GM21723 (cell line): ENCODE measurements around the gene MLC1.

Experiments used
- ATAC-seq: cut with Tn5 transposase; IDR thresholded peaks from one replicate; pipeline ENCODE4 v1.9.1; 2021; ENCODE audit warnings: mild to moderate bottlenecking, moderate library complexity; ENCODE audit not compliant: unreplicated experiment

Gene MLC1

DNA sequence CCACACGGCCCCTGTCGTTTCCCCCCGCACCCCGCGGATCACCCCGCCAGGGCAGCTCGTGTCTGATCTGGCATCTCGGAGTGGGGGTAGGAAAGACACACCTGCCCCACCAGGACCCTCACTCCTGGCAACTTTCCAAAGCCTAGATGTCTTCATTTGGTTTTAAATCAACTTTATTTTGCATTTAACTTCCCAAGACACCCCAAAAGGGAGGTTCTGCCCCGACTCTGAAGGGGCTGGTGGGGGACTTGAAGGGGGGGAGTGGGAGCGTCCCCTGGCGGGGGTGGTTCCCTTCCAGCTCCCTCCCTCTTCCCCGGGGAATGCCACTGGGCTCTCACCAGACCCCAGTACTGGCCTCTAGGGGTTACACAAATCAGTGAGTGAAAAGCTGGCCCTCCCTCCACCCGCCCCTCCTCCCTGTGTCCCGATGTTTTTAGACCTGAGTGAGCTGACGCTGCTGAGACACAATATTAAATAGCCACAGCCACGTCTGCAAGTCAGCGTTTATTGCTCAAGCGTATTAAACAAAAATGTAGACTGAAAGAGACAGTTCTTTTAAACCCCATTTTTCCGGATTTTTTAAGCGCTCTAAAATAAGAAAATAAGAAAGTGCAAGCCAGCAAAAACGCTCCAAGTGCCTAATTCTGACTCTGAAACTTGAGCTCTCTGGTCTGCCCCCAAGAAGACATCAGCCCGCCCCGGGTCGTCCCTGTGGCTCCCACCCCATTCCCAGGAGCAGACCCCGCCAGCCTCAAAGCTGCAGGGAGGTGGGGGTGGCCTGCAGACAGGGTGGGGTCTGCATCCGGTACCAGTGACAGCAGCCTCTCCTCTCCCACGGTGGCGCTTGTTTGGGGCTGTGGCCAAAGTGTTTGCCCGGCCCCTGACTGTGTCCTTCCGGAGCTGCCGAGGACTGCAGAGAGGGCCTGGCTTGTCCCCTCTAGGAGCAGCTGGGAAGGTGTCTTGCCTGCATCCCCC is 26.0 kb downstream of the MLC1 start:
- no peak for ATAC-seq

GRCh38 chr22:50058061-50058905 is 26.9 kb downstream of the MLC1 start, which contains the start of gene TTLL8:
Gene TTLL8 (minus strand): TSS chr22:50058298.
- no peak for ATAC-seq

DNA sequence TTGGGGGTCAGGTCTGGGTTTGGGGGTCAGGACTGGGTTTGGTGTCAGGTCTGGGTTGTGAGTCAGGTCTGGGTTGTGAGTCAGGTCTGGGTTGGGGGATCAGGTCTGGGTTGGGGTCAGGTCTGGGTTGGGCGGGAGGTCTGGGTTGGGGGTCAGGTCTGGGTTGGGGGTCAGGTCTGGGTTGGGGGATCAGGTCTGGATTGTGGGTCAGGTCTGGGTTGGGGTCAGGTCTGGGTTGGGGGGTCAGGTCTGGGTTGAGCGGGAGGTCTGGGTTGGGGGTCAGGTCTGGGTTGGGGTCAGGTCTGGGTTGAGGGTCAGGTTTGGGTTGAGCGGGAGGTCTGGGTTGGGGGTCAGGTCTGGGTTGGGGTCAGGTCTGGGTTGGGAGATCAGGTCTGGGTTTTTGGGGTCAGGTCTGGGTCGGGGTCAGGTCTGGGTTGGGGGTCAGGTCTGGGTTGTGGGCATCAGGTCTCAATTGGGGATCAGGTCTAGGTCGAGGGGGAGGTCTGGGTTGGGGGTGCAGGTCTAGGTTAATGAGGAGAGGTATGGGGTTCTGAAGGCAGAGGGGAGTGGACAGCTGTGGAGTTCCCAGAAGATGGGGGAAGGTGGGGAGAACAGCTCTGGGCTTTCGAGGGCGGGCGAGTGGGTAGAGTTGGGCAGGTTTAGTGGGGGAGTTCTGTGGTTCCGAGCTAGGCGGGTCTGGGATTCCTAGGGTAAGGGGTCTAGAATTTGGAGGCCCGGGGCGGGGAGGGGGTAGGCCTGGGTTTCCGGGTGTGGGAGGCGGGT is 27.8 kb downstream of the MLC1 start:
- no peak for ATAC-seq

GRCh38 chr22:50056214-50056972 is 28.8 kb downstream of the MLC1 start:
- ATAC-seq, result no peak

DNA sequence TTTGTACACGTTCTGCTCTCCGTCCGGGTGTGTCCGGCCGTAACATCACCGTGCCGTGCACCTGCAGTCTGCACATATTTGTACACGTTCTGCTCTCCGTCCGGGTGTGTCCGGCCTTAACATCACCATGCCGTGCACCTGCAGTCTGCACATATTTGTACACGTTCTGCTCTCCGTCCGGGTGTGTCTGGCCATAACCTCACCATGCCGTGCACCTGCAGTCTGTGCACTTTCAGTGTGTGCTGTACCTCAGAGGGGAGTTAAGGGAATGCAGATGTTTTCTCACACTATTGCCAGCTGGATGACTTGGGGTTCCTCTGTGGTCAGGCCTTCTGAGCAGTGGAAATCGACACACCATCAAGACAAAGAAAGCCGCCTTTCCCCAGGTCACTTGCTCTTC is 31.4 kb downstream of the MLC1 start:
- no peak for ATAC-seq

DNA sequence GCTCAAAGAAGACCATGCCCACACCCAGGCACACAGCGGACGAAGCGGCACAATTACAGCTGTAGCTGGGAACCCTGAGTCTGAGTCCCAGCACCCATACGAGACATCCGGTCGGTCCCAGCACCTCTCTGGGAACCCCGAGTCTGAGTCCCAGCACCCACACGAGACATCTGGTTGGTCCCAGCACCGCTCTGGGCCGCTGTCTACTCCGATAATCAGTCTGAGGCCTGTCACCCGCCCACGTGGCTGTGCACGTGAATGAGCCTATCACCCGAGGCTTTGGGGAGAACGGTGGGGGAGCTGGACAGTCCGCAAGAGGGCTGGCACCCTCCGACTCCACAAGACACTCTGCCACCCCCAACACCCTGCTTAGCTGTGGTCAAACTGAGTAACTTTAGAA is 33.3 kb downstream of the MLC1 start:
- no peak for ATAC-seq

- no peak for ATAC-seq
These were observed 35.7 kb downstream of the MLC1 start for GRCh38 chr22:50049299-50050195.

DNA sequence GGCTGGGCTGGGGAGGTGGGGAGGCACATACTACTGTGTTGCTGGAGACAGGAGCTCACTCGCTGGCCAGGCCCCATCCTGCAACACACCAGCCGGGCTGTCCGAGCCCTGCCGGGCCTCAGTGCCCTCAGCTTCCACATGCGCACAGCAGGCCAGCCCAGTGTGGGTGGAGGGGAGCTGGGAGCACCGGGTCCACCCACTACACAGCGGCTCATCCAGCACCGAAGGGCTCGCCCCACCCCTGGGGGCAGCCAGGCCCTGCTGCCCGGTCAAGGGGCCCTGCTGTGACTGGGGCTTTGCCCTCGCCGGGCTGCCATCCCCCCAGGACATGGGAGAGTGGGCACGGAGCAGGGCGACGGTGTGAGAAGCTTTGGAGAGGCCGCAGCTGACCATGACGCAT is 36.4 kb downstream of the MLC1 start:
- no peak for ATAC-seq

DNA sequence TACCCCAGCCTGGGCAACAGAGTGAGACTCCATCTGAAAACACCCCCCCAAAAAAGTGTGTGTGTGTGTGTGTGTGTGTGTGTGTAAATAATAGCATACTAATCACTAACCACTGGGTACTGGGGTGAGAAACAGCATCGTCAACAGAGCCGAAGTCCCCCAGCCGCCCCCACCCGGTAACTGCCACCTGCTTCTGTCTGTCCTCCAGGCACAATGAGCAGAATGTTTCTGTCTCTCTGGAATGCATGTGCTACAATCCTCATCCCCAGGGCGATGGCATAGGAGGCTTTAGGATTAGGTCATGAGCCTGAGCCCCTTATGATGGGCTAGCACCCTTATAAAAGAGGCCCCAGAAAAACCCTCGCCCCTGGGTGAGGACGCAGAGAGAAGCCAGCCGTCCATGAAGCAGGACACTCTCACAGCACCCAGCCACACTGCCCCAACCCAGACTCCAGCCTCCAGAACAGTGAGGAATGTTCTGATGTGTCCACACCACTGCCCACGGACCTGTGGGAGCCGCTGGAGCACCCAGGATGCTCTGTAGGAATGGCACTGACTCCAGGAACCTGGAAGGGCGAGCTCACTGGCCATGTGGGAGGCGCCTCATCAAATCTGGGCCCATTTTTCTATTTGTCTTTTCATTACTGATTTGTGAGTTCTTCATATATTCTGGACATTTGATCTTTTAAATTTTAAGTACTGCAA is 37.0 kb downstream of the MLC1 start:
- no peak for ATAC-seq

DNA sequence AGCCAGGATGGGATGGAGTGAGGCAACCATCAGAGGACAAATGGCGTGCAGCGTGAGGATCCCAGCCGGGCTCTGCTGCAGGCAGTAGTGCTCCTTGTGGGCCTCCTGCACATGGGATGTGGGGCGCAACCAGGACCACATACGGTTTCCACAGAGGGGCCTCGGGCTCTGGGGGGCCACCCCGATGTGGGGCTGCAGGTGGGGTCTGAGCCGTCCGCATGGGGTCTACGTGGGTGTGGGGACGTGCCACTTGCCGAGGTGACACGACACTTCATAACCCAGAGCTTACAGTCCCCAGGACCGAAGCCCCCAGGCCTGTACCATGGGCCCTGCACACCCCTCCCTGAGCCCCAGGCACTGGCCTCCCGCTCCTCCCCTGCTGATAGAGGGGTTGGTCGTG is 37.9 kb downstream of the MLC1 start:
- no peak for ATAC-seq

DNA sequence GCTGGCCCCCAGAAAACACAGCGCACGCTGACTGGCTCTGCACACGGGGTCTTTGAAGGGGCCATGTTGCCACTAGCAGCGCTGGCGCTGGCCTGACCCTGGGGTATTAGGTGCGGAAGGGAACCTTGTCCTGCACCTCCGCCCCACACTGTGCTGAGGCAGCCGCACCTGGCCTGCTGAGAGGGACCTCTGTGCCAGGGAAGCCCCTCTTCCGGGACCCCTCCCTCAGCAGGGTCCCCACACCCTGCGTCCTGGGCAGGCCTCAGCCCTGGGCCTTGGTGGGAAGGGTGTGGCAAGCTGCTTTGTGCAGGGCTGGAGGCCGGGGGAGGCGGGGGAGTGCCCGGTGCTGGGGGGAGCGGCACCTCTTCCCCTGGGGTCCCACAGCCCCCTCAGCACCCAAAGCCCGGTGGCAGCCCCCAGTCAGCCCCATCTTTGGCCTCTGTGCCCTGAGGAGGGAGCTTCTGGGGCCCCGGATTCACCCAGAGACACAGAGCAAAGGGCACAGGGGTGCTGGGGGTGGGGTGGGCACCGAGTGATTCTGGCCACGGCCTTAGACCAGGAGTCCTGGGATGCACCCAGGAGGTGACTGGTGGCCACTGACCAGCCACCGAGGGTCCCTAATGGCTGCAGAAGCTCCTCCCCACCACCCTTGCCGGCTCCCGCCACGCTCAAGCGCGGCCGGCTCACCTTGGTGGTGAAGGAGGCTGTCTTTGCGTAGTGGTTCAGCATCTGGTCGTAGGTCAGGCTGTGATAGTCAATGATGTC is 38.6 kb downstream of the MLC1 start:
- no peak for ATAC-seq

GRCh38 chr22:50046019-50046415 is 39.2 kb downstream of the MLC1 start:
- no peak for ATAC-seq

- no peak for ATAC-seq
These were observed 39.8 kb downstream of the MLC1 start for GRCh38 chr22:50045211-50046018.

- no peak for ATAC-seq
These were observed 40.6 kb downstream of the MLC1 start for GRCh38 chr22:50044485-50045118.

- ATAC-seq, result no peak
These were observed 43.7 kb downstream of the MLC1 start for GRCh38 chr22:50041361-50042065.

DNA sequence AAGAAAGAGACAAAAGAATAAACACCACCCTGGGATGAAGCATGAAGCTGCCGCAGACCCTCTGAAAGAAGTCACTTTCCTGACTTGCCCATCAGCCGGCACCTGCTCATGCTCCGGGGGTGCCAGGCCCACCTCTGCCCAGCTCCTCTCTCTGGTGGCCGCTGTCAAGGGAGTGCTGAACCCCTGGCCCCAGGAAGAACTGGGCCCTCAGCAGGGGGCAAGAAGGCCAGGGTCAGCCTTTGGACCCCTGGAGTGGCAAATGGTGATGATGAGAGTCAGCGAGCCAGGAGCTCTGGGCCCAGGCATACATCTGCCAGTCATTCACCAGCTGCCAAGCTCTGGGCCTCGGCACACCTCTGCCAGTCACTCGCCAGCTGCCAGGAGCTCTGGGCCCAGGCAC is 44.5 kb downstream of the MLC1 start:
- no peak for ATAC-seq
